ENCODE results near the gene IFI27L2.

DNA sequence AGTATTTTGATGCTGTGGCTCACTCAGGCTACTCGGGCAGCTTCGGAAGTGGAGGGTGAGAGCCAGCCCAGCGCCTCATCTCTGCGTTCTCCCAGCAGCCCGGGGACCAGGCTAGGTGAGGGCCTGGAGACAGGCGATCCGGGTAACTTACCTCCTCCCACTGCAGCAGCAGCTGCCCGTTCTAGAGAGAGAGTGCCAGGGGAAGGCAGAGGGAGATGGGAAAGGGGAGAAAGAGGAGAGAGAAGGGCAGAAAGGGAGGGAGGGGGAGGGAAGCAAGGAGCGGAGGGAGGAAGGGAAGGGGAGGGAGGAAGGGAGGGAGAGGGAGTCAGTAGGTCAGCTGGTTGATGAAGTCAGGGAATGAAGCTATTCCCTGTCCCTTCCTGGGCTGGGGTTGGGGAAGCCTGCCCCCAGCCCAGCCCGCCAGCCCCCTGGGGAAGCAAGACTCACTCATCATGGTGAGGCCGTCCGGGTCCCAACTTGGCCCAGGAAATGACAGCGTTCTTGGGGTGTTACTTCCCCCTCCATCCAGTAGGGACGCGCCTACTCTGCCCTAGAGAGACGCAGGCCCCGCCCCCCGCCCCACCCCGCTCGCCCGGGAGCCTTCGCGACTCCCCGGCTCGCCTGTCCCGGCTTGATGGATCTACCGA, at the start of gene IFI27L2:
- TF ChIP-seq, protein P1, sequence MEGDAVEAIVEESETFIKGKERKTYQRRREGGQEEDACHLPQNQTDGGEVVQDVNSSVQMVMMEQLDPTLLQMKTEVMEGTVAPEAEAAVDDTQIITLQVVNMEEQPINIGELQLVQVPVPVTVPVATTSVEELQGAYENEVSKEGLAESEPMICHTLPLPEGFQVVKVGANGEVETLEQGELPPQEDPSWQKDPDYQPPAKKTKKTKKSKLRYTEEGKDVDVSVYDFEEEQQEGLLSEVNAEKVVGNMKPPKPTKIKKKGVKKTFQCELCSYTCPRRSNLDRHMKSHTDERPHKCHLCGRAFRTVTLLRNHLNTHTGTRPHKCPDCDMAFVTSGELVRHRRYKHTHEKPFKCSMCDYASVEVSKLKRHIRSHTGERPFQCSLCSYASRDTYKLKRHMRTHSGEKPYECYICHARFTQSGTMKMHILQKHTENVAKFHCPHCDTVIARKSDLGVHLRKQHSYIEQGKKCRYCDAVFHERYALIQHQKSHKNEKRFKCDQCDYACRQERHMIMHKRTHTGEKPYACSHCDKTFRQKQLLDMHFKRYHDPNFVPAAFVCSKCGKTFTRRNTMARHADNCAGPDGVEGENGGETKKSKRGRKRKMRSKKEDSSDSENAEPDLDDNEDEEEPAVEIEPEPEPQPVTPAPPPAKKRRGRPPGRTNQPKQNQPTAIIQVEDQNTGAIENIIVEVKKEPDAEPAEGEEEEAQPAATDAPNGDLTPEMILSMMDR (IDR thresholded peaks at IDR 0.05): peak; percentile 3 to 29 (median 16)
- no peak for TF ChIP-seq POLR2A (IDR thresholded peaks at IDR 0.05)
